ENCODE data around the gene CAPN2. TPM values are rescaled to one million over a fixed set of nuclear protein-coding genes. Genes with fewer than 3 reads are reported as not detected.
"Not testable (repeated sequence)": the region's sequence is repeated elsewhere in the genome, so short reads cannot be mapped to it uniquely, and the experiment has no call there.

The CAPN2 gene
- total RNA-seq, 1 donor from 2014 or later: 120 TPM

DNA sequence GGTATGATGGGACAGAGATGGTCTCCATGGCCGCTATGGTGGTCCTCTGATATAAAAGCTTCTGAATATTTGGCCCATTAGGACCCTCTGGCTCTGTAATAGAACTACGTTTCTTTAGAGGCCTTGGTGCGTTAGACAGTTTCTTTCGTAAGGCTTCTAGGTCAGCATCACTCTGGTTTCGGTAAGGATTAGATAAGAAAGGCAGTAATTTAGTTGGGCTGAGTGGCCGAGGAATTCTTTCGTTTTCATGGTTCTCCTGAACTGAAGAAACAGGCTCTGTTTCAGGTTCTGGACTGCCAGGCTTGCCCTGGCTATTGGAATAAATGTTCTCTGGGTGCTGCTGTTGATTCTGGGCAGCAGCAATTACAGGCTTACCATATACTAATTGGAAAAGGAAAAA lies 83.9 kb downstream of the CAPN2 start:
- no peak for DNase-seq (ENCODE audit: extremely low spot score, unreplicated experiment)
- H3K27me3 Mint-ChIP-seq: no peaks in the 10 kb centered on the region
- H3K4me3 Mint-ChIP-seq: no peak overlapping the region
- H3K36me3 Mint-ChIP-seq: peaks cover 36% of the 10 kb centered on the region
- TF ChIP-seq, protein P1, sequence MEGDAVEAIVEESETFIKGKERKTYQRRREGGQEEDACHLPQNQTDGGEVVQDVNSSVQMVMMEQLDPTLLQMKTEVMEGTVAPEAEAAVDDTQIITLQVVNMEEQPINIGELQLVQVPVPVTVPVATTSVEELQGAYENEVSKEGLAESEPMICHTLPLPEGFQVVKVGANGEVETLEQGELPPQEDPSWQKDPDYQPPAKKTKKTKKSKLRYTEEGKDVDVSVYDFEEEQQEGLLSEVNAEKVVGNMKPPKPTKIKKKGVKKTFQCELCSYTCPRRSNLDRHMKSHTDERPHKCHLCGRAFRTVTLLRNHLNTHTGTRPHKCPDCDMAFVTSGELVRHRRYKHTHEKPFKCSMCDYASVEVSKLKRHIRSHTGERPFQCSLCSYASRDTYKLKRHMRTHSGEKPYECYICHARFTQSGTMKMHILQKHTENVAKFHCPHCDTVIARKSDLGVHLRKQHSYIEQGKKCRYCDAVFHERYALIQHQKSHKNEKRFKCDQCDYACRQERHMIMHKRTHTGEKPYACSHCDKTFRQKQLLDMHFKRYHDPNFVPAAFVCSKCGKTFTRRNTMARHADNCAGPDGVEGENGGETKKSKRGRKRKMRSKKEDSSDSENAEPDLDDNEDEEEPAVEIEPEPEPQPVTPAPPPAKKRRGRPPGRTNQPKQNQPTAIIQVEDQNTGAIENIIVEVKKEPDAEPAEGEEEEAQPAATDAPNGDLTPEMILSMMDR (conservative IDR thresholded peaks at IDR 0.05): no peak
- no peaks in the 10 kb centered on the region for H3K9me3 Mint-ChIP-seq
- no peak overlapping the region for H3K27ac Mint-ChIP-seq
- peaks cover 4% of the 10 kb centered on the region for H3K4me1 Mint-ChIP-seq (ENCODE audit: unreplicated experiment)

DNA sequence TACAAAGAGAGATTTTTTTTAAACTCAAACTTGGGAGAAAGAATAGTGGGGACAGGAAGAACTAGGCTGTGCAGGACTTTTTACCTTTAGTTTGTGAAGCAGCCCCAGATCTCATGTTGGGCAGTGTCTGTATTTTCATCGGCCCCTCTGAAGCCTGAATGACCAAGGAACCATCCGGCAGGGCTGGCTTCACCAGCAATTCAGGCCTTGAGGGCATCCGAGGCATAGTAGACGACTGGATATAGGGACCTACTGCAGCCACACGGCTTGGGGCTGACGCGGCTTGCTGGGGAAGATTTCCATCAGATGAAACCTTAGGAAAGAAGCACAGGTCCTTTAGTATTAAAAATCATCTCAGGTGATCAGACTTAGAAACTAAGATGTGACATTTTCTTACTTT lies 89.7 kb downstream of the CAPN2 start:
- TF ChIP-seq, protein P1 (conservative IDR thresholded peaks at IDR 0.05): no peak
- H3K9me3 Mint-ChIP-seq: no peaks in the 10 kb centered on the region
- no peaks in the 10 kb centered on the region for H3K27me3 Mint-ChIP-seq
- H3K27ac Mint-ChIP-seq: no peak overlapping the region
- H3K36me3 Mint-ChIP-seq: peaks cover 45% of the 10 kb centered on the region
- no peak overlapping the region for H3K4me3 Mint-ChIP-seq
- DNase-seq (ENCODE audit: extremely low spot score, unreplicated experiment): no peak
- H3K4me1 Mint-ChIP-seq (ENCODE audit: unreplicated experiment): no peaks in the 10 kb centered on the region

DNA sequence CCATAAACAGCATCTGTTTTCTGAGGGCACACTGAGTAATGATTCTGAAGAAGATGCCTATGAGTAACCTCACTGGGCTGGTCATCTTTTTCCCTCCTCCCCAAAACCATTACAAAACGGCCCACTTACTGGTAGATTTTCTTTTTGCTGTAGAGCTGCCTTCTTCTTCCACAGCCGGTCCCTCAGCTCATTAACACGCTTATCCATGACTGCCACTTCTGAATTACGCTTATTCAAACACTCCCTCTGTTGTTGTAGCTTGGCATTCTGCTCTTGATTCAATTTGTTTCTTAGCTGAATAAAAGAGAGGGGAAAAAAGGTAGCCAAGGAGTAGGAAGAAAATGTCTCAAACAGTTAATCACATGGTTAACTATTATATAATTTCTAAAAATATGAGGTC lies 90.3 kb downstream of the CAPN2 start:
- Mint-ChIP-seq H3K27me3 (no peaks in the 10 kb centered on the region), H3K27ac (no peak overlapping the region), H3K9me3 (no peaks in the 10 kb centered on the region), H3K4me1 (ENCODE audit: unreplicated experiment) (no peaks in the 10 kb centered on the region), H3K4me3 (no peak overlapping the region), H3K36me3 (peaks cover 49% of the 10 kb centered on the region)
- TF ChIP-seq, protein P1 (conservative IDR thresholded peaks at IDR 0.05): no peak
- no peak for DNase-seq (ENCODE audit: extremely low spot score, unreplicated experiment)

DNA sequence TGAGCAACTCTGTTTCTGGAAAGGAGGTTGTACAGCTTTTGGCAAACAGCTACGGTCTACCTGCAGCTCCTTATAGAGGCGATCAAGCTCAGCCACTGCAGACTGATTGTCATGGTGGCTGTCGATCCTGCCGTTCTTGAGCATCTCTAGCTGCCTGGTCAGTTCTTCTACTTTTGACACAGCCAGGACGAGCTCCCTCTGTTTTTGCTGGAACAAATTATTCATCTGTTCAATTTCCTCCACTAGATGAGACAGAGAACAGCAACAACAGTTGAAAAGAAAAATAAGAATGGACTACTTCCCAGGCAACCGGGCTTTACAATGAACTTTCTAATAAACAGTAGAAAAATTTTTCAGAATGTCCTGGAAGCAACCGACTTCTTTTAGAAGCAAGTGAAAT lies 90.9 kb downstream of the CAPN2 start:
- Mint-ChIP-seq H3K4me3 (no peak overlapping the region), H3K36me3 (peaks cover 47% of the 10 kb centered on the region), H3K27me3 (no peaks in the 10 kb centered on the region), H3K9me3 (no peaks in the 10 kb centered on the region), H3K27ac (no peak overlapping the region), H3K4me1 (ENCODE audit: unreplicated experiment) (no peaks in the 10 kb centered on the region)
- no peak for DNase-seq (ENCODE audit: extremely low spot score, unreplicated experiment)
- TF ChIP-seq, protein P1 (conservative IDR thresholded peaks at IDR 0.05): no peak

DNA sequence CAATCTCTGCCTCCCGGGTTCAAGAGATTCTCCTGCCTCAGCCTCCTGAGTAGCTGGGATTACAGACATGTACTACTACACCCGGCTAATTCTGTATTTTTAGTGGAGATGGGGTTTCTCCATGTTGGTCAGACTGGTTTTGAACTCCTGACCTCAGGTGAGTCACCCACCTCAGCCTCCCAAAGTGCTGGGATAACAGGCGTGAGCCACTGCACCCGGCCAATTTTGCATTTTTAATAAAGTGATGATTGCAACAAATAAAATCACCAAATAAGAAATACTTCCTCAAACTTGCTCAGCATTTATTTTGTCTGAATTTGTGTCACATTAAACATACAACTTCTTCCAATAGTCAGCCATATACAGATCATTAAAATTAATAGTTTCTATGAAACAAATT lies 97.6 kb downstream of the CAPN2 start:
- H3K4me1 Mint-ChIP-seq (ENCODE audit: unreplicated experiment); DNase-seq (ENCODE audit: extremely low spot score, unreplicated experiment); H3K27ac Mint-ChIP-seq; H3K4me3 Mint-ChIP-seq; H3K27me3 Mint-ChIP-seq; H3K9me3 Mint-ChIP-seq: not testable (repeated sequence)
- peaks cover 45% of the 10 kb centered on the region for H3K36me3 Mint-ChIP-seq

DNA sequence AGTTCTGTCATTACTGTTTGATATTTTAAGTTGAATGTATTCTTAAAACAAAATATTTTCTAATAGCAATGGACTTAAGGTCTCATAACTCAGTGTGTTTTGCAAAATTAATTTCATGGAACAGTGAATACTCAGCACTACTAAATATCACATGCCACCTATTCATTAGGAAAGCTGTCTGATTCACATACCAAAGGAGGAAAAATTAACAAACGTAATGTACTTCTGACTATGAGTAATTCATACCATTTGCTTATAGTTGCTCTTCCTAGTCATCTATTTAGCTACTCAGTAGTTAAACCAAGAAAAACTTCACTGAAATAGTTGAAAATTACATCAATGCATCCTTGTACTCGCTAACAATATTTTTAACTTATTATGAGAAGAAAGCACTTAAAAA lies 98.2 kb downstream of the CAPN2 start:
- H3K27ac Mint-ChIP-seq: no peak overlapping the region
- no peak overlapping the region for H3K4me3 Mint-ChIP-seq
- no peaks in the 10 kb centered on the region for H3K27me3 Mint-ChIP-seq
- no peaks in the 10 kb centered on the region for H3K9me3 Mint-ChIP-seq
- DNase-seq (ENCODE audit: extremely low spot score, unreplicated experiment): no peak
- peaks cover 45% of the 10 kb centered on the region for H3K36me3 Mint-ChIP-seq
- peaks cover 7% of the 10 kb centered on the region for H3K4me1 Mint-ChIP-seq (ENCODE audit: unreplicated experiment)
- TF ChIP-seq, protein P1 (conservative IDR thresholded peaks at IDR 0.05): no peak

All from type B pancreatic cell (in vitro differentiated cells).